ENCODE data around the gene EGLN2.
"Not testable (repeated sequence)": the region's sequence is repeated elsewhere in the genome, so short reads cannot be mapped to it uniquely, and the experiment has no call there.

The EGLN2 gene

DNA sequence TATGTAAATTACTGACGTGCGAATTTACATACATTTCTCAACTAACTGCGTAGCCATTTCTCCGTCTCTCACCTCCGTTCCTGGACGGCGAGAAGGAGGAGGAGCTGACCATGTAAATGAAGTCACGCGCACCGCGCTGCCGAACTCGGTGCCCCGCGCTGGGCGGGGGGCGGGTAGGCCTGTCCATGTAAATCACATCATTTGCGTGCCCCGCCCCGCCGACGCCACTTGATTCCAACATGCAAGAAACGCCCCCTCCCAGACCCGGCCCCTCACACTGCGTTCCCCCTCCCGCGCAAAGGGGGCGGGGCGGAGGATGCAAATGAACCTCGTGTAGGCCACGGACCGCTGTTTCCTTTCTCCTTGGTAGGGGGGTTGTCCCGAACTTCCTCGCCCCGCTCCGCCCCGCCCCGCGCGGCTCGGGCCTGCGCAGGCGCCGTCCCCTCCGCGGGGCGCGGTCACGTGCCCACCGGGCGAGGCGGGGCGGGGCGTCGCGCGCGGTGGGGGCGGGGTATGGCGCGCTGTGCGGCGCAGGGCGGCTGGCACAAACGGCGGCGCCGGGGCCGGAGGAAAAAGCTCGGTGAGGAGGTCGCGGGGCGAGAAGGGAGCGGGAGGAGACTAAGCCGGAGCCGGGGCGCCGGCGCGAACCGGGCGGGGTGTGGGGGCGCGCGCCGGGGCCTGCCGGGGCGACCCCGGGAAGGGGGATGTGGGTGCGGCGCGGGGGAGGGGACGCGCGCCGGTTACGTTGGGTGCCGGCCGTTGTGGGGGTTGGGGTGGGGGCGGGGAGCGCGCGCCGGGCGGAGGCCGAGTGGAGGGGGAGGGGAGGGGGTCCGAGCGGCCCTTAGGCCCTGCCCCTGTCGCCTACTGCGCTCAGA lies at the start of gene EGLN2:
Gene EGLN2, plus strand, starts transcription at position 509 of the 875 bp plus-strand sequence. CDS start 1,382 bp downstream, outside the sequence.
- DNase-seq, result peak; percentile 99 to 100

DNA sequence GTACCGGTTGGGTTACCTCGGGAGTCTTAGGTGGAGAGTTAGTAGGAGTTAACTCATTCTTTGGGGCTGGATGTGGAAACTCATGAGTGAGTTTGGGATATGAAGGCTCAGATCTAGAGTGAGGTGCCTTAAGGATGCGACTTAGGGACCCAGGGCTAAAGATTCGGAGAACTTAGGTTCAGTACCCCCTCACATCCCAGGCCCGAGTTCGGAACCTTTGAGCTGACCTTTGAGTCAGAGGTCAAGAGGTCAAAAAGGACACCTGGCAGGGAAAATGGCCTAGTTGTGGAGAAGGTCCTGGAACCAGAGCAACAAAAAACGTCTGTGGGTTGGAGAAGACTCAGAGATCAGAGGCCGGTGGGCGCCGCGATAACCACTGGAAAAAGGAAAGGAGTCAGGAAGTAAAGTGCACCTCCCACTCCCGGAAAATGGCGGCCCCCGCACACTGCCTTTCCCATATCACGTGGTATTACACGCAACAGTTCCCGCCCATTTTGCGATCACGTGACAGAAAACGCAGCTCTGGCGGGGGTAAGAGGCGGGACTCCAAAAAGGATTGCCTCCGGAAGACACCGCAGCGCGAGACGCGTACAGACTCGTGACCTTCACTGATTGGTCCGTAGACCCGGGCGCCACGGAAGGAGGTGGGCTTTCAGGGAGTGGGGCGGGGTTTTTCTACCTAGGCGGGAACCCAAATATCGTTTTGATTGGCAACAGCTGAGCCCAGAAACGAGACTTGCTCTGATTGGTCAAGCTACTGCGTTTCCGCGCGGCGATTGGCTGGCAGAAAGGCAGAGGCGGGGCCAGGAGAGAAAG lies 48.7 kb upstream of the EGLN2 start, which contains the start of gene ACTMAP:
Gene ACTMAP, minus strand, starts transcription at position 420 of the 816 bp plus-strand sequence. CDS start 674 bp downstream, outside the sequence.
- DNase-seq, result peak; percentile 99

DNA sequence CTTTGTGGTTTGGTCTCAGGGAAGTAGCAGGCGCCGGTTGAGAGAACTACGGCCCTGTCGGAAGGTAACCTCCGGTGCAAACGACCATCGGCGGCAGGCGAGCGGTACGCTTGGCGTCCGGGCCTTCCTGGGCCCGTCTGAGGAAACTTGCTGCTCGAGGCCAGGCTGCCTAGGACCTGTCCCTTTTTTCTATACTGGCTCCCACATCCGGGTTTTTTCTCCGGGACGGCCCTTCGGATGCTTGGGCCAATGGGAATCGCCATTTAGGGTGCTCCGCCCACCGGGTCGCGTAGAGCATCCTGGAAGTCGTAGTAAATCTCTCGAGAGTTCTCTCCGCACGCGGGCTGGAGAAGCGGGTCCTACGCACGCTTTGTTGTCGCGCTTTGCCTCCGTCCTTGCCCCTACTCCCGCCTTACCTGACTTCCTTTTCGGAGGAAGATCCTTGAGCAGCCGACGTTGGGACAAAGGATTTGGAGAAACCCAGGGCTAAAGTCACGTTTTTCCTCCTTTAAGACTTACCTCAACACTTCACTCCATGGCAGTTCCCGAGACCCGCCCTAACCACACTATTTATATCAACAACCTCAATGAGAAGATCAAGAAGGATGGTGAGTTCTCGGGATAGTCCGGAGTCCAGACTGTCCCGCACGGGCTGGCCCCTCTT lies 48.0 kb upstream of the EGLN2 start, which contains the start of gene SNRPA:
Gene SNRPA, plus strand, starts transcription at position 330 of the 664 bp plus-strand sequence. Its CDS starts 206 bp downstream, at position 536.
- peak; percentile 95 to 99 for DNase-seq

DNA sequence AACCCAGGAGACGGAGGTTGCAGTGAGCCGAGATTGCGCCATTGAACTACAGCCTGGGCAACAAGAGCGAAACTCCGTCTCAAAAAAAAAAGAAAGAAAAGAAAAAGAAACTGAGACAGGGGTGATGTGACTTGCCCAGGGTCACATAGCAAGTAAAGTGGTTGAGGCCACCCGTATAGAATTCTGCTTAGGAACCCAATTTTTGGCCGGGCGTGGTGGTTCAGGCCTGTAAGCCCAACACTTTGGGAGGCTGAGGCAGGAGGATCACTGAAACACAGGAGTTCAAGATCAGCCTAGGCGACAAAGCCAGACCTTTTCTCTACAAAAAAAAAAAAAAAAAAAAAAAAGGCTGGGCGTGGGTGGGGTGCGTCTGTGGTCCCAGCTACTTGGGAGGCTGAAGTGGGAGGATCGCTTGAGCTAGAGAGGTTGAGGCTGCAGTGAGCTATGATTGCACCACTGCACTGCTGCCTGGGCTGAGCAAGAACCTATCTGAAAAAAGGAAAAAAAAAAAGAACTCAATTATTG lies 46.7 kb upstream of the EGLN2 start:
- DNase-seq, result no peak

DNA sequence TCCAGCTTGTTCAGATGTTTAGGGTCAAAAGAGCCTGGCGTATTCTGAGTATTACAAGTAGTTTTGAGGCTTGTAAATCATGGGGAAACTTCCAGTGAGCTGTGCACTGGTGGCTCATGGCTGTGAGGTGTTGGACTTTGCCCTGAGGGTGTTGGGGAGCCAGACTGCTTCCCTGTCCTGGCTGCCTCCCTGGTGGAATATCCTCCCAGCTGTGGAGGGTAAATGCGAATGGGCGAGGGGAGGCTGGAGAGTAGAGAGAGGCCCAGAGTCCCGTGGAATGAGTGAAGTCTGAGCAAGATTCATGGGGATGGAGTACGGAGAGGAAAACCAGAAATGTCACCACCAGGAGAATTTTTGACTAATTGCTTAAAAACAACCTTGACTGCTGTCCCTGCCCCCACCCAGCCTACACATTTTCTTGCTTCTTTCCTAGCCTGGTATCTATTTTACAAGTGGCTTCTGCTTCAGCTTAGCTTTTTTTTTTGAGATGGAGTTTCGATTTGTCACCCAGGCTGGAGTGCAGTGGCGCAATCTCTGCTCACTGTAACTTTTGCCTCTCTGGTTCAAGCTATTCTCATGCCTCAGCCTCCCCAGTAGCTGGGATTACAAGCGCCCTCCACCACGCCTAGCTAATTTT lies 44.3 kb upstream of the EGLN2 start:
- DNase-seq, result no peak

DNA sequence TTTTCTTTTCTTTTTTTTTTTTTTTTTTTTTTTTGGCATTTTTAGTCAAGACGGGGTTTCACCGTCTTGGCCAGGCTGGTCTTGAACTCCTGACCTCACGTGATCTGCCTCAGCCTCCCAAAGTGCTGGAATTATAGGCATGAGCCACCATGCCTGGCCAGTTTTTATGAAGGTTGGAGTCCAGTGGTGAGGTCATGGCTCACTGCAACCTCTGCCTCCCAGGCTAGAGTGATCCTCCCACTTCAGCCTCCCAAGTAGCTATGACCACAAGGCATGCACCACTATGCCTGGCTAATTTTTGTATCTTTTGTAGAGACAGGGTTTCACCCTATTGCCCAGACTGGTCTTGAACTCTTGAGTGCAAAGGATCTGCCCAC lies 43.8 kb upstream of the EGLN2 start:
- no peak for DNase-seq

DNA sequence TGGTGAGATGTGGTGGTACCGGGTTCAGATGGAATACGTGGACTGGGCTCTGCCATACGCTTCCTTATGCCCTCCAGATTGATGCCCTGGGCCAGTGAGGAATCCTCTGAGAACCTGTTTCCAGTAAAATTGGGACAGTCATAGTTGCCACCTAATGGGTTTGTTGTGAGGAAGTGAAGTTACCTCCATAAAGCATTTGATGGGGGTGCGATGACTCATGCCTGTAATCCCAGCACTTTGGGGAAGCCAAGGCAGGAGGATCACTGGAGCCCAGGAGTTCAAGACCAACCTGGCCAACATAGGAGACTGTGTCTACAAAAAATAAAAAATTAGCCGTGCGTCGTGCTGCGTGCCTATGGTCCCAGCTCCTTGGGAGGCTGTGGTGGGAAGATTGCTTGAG lies 43.2 kb upstream of the EGLN2 start:
- no peak for DNase-seq

DNA sequence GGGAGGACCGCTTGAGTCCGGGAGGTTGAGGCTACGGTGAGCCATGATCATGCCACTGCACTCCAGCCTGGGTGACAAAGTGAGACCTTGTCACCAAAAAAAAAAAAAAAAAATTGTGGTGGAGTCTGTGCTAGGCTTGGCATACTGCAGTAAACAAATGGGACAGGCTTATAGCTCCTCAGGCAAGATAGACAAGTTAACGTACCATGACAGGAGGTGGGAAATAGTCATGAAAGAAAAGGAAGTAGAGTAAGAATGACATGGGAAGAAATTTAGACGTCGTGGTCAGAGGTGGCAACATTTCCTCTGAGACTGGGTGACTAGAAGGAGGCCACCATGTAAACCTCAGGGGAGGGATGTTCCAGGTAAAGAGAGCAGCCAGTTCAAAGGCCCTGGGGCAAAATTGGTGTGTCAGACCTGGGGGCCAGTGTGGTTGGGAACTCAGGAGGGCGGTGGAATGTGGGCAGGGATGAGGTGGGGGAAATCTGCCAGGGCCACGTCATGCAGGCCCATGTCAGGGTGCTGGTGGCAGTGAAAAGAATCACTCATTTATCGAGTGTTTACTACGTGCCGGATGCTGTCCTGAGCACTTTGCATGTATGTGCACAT lies 42.4 kb upstream of the EGLN2 start:
- DNase-seq, result no peak

DNA sequence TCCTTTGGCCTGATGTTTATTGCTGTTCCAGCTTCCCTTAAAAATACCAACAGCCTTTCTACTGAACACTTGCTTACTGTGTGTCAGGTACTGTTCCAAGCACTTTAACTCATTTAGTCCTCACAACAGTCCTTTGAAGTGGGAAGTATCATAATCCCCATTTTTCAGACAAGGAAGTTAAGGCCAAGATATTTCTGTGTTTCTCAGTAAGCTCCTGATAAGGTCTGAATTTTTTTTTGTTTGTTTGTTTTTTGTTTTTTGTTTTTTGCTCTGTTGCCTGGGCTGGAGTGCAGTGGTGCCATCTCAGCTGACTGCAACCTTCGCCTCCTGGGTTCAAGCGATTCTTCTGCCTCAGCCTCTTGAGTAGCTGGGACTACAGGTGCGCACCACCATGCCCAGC lies 40.5 kb upstream of the EGLN2 start:
- DNase-seq, result no peak

DNA sequence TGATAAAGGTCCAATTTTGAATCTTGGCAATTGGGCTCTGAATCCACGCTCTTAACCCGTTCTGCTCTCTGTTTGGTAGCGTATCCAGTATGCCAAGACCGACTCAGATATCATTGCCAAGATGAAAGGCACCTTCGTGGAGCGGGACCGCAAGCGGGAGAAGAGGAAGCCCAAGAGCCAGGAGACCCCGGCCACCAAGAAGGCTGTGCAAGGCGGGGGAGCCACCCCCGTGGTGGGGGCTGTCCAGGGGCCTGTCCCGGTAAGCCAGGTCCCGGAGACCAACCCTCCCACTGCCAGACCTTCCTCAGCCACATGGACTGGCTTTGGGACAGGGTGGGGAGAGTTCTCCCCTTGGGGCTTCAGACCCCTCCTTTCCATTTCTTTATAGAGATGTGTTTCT lies 39.6 kb upstream of the EGLN2 start:
- DNase-seq, result no peak

DNA sequence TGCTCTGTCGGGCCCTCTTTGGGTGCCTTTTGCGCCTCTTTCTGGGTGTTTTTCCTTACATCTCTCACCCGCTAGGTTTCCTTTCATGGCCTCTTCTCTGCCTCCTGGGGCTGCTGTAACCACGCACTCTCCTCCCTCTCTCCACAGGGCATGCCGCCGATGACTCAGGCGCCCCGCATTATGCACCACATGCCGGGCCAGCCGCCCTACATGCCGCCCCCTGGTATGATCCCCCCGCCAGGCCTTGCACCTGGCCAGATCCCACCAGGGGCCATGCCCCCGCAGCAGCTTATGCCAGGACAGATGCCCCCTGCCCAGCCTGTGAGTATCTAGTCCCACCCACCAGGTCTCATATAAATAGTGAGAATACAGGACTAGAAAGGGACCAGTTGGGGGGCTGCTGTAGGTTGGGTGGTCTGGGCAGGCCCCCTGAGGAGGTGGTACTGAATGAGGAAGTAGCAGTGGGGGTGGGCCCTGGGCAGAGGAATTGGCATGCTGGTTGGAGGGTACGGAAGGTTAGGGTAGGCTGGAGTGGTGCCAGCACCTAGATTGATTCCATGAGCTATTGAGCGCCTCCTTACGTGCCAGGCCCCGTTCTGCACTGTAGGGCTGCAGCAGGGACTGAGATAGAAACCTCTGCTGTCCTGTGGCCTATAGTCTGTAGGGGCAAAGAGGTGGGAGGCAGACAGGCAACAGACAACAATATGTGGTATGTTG lies 36.1 kb upstream of the EGLN2 start:
- no peak for DNase-seq

DNA sequence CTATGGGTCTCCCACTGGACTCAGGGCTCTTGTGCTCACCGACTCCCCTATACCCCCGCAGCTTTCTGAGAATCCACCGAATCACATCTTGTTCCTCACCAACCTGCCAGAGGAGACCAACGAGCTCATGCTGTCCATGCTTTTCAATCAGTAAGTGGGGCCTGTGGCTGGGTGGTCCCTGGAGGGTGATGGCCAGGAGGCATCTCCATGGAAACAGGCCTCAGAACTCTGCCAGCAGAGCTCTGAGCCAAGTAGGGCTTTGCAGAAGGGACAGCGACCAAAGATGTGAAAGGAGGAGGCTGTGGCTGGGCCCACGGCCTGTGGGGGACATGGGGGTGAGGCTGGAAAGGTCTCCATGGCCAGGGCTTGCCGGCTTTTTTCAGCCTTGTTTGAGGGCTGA lies 35.5 kb upstream of the EGLN2 start:
- no peak for DNase-seq

DNA sequence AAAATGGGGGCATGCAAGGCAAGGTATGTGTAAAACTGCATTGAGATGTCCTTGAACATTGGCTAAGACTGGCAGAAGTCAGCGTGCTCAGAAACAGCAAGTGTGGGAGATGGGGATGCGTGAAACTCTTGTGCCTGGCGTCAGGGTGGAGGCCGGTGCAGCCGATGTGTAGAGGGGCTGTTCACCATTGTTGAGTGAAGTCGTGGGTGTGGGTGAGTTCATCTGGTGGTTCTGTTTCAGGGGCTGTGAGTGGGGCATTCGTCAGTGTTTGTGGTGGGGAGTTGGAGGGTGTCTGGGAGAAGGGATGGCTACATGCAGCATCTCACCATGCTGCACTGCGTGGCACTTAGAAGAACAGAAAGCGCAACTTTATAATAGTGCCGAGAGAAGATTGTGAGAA lies 35.0 kb upstream of the EGLN2 start:
- DNase-seq, result no peak

DNA sequence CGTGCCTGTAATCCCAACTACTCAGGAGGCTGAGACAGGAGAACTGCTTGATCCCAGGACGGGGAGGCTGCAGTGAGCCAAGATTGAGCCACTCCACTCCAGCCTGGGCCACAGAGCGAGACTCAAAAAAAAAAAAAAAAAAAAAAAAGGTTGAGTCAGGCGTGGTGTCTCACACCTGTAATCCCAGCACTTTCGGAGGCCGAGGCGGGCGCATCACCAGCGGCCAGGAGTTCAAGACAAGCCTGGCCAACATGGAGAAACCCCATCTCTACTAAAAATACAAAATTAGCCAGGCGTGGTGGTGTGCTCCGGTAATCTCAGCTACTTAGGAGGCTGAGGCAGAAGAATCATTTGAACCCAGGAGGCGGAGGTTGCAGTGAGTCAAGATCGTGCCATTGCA lies 32.6 kb upstream of the EGLN2 start:
- DNase-seq, result not testable (repeated sequence)

DNA sequence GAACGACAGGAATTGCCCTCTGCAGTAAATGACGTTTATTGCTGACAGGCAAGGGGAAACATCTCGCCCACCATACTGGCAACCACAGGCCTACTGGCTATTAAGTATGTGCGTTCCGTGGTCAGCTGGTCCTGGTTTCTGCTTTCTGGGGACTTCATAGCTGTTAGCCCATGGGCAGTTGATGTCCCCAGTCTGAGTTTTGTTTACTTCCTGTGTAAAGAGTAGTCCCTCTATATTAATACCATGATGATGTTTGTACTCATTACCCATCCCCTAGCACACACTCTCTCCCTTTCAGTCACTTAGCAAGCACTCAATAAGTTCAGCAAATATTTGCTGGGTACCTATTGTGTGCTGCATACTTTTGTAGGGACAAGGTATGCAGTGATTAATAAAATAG lies 30.1 kb upstream of the EGLN2 start:
- DNase-seq, result no peak

DNA sequence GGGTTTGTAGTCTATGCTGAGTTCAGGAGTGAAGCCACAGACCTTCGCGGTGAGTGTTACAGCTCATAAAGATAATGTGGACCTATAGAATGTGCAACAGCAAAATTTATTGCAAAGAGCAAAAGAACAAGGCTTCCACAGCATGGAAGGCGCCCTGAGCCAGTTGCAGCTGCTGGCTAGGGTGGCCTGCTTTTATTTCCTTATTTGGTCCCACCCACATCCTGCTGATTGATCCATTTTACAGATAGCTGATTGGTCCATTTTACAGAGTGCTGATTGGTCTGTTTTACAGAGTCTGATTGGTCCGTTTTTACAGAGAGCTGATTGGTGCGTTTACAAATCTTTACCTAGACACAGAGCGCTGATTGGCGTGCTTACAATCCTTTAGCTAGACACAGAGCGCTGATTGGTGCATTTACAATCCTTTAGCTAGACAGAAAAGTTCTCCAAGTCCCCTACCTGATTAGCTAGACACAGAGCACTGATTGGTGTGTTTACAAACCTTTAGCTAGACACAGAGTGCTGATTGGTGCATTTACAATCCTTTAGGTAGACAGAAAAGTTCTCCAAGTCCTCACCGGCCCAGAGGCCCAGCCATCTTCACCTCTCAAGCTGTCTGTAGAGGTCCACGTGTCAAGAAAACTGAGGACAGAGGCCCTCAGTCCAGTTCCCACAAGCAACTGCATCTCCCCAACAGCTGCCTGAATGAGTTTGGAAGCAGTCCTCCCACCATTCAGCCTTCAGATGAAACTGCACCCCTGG lies 27.7 kb upstream of the EGLN2 start:
- DNase-seq, result not testable (repeated sequence)

DNA sequence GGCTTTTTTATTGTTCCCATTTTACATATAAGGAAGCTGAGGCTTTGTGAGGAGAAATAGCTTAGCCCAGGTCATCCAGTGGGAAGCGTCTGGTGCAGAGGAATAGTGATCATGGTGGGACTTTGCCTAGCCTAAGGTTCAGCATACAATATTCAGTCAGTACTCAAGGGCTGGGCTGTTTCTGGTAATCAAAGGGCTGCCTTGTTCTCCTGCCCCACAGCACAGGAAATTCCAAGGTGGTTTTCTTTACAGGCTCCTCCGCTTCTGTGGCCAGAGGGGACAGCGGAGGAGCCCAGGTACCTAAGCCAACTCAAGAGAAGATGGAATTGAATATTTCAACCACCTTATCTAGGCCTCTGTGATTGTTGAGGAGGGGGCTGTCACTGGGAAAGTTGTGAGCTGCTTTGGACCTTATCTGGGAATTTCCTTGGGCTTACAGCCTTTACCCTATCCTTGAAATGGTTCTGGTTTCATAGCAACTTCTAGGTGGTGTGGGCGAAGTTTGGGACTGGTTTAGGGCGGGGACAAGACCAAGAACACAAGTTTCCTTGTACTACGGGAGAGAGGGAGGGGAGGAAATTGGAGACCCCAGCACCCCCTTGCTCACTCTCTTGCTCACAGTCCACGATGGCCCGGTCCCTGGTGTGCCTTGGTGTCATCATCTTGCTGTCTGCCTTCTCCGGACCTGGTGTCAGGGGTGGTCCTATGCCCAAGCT lies 23.9 kb upstream of the EGLN2 start, which contains the start of gene MIA:
Gene MIA, plus strand, starts transcription at position 606 of the 716 bp plus-strand sequence. Its CDS starts 22 bp downstream, at position 628.
- no peak for DNase-seq

DNA sequence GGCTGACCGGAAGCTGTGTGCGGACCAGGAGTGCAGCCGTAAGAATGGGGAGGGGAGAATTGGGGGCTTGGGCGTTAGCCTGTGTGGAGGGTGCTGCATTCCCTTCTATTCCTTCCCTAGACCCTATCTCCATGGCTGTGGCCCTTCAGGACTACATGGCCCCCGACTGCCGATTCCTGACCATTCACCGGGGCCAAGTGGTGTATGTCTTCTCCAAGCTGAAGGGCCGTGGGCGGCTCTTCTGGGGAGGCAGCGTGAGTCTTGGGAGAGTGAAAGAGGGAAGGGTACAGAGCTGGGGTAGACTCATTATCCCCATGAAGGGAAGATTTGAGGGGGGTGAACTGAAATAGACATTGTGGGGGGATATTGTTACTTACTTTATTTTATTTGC lies 23.4 kb upstream of the EGLN2 start:
- DNase-seq, result no peak

DNA sequence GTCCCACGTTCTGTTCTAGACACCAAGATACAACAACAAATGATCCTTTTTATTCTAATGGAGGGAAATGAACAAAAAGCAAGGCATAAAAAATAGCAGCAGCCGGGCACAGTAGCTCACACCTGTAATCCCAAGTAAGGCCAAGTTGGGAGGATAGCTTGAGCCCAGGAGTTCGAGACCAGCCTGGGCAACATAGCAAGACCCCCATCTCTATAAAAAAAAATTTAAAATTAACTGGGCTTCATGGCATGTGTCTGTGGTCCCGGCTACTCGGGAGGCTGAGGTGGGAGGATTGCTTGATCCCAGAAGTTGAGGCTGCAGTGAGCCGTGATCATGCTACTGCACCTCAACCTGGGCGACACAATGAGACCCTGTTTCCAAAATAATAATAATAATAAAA lies 22.6 kb upstream of the EGLN2 start:
- no peak for DNase-seq

All from NCI-H187 (cell line).